Stimulated activated naive CD8-positive, alpha-beta T cell treated with anti-CD3 and anti-CD28 coated beads, Interleukin-15, amount 100 ng/mL, for 72 hours (primary cell): ENCODE measurements around the gene CACNA1G.

Experiments used
- ATAC-seq: fragments of 150-1000 bp; cut with Tn5 transposase; 2 replicates; pipeline ENCODE4 v1.10.0; 2021; ENCODE audit warnings: mild to moderate bottlenecking, moderate library complexity
- DNase-seq, 2 donors: peaks; one replicate each; pipeline ENCODE4 v3.0.0; 2021 to 2022
- H3K27ac Mint-ChIP-seq, 2 donors: one replicate each; pipeline ENCODE4 v1.8.0; 2022; ENCODE audit warnings: mild to moderate bottlenecking in 2 of 2, mixed read lengths in 2 of 2, moderate library complexity in 2 of 2
- H3K27me3 Mint-ChIP-seq: one replicate; pipeline ENCODE4 v1.8.0; 2022; ENCODE audit warnings: mixed read lengths
- H3K4me1 Mint-ChIP-seq: one replicate; pipeline ENCODE4 v1.8.0; 2022; ENCODE audit warnings: mild to moderate bottlenecking, mixed read lengths
- H3K4me3 Mint-ChIP-seq, 2 donors: one replicate each; pipeline ENCODE4 v1.8.0; 2022; ENCODE audit warnings: mild to moderate bottlenecking in 2 of 2, mixed read lengths in 2 of 2, moderate library complexity in 1 of 2
- H3K9me3 Mint-ChIP-seq, 2 donors: one replicate each; pipeline ENCODE4 v1.8.0; 2022; ENCODE audit warnings: mixed read lengths in 2 of 2

The CACNA1G gene

GRCh38 chr17:50596191-50597037 is 35.9 kb downstream of the CACNA1G start:
- Mint-ChIP-seq H3K27me3 (peaks cover 8% of the 10 kb centered on the region), H3K9me3 (no peaks in the 10 kb centered on the region)

DNA sequence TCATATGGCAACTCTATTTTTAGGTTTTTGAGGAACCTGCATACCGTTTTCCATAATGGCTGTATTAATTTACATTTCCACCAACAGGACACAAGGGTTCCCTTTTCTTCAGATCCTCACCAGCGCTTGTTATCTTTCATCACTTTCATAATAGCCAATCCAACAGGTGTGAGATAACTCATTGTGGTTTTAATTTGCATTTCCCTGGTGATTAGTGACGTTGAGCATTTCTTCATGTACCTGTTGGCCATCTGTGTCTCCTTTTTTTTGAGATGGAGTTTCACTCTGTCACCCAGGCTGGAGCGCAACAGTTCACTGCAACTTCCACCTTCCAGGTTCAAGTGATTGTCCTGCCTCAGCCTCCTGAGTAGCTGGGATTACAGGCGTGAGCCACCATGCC is 38.0 kb downstream of the CACNA1G start:
- Mint-ChIP-seq H3K9me3 (no peaks in the 10 kb centered on the region), H3K27ac (no peak overlapping the region), H3K27me3 (peaks cover 25% of the 10 kb centered on the region), H3K4me3 (no peak overlapping the region), H3K4me1 (no peaks in the 10 kb centered on the region)
- ATAC-seq: no peak
- DNase-seq: no peak

More at GRCh38 chr17:50596191-50597037, 35.9 kb downstream of the CACNA1G start:
- H3K27ac Mint-ChIP-seq: peak overlapping the region in 1 of 2 donors; percentile 63
- DNase-seq: no peak
- no peaks in the 10 kb centered on the region for H3K4me1 Mint-ChIP-seq
- ATAC-seq: peak; percentile 42
- no peak overlapping the region for H3K4me3 Mint-ChIP-seq

- Mint-ChIP-seq H3K4me3 (no peak overlapping the region), H3K4me1 (no peaks in the 10 kb centered on the region), H3K9me3 (no peaks in the 10 kb centered on the region), H3K27ac (no peak overlapping the region), H3K27me3 (peaks cover 36% of the 10 kb centered on the region)
- DNase-seq (no peak), ATAC-seq (no peak)
These were observed 39.1 kb downstream of the CACNA1G start for GRCh38 chr17:50599606-50600005.

DNA sequence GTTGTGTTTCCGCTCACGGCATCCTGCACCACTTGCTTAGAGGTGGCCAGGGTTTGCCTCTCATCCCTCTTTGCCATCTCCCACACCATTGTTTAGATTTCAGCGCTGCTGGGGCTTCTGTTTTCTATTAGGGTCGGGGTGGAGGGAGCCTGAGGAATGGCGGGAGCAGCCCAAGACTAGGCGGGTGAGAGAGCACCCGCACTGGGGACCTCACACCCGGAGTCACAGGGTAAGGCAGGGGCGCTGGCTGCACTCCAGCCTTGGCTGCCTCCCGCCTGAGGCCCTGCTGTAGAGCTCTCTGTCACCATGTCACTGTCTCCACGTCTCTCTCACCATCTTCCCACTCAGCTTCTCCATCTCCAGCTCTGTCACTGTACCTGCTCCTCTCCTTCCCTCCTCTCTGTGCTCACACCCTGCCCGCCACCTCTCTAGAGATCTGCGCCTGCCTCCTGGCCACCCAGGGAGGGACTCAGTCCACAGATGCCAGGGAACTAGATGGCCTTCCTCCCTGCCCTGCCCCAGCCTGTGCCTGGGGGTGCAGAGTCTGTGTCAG is 41.4 kb downstream of the CACNA1G start:
- H3K27ac Mint-ChIP-seq: no peak overlapping the region
- H3K27me3 Mint-ChIP-seq: peaks cover 50% of the 10 kb centered on the region
- H3K4me1 Mint-ChIP-seq: no peaks in the 10 kb centered on the region

GRCh38 chr17:50602836-50603235 is 42.3 kb downstream of the CACNA1G start:
- no peak for DNase-seq
- Mint-ChIP-seq H3K9me3 (no peaks in the 10 kb centered on the region), H3K4me3 (no peak overlapping the region), H3K4me1 (no peaks in the 10 kb centered on the region), H3K27me3 (peaks cover 50% of the 10 kb centered on the region), H3K27ac (no peak overlapping the region)
- no peak for ATAC-seq

More for the DNA sequence above, 41.4 kb downstream of the CACNA1G start:
- Mint-ChIP-seq H3K9me3 (no peaks in the 10 kb centered on the region), H3K4me3 (no peak overlapping the region)
- no peak for ATAC-seq
- no peak for DNase-seq

- no peak overlapping the region for H3K4me3 Mint-ChIP-seq
- H3K9me3 Mint-ChIP-seq: no peaks in the 10 kb centered on the region
- peak; percentile 45 for ATAC-seq
- DNase-seq: no peak
- peaks cover 50% of the 10 kb centered on the region for H3K27me3 Mint-ChIP-seq
- no peaks in the 10 kb centered on the region for H3K4me1 Mint-ChIP-seq
- no peak overlapping the region for H3K27ac Mint-ChIP-seq
These were observed 42.8 kb downstream of the CACNA1G start for GRCh38 chr17:50603340-50603739.

DNA sequence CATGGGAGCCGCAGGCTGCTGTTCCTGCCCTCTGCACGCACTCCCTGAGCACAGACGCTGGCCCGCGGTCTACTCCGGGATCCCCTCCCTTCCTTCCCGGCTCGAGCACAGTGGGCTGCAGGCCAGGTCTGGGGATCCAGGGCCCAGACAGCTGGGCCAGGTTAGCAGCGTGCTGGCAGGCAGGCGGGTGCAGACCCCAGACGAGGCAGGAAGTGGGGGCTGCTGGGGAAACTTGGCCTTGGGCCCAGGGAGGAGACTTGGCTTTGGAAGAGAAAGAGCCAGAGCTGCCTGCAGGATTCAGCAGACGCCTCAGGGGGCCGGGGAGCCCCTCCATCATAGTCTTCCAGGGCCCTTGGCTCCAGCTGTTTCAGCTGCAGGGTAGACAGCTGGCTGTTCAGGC is 44.0 kb downstream of the CACNA1G start:
- no peak overlapping the region for H3K4me3 Mint-ChIP-seq

GRCh38 chr17:50605429-50605828 is 44.9 kb downstream of the CACNA1G start:
- DNase-seq: no peak
- no peaks in the 10 kb centered on the region for H3K9me3 Mint-ChIP-seq
- H3K4me1 Mint-ChIP-seq: no peaks in the 10 kb centered on the region
- peaks cover 59% of the 10 kb centered on the region for H3K27me3 Mint-ChIP-seq
- ATAC-seq: no peak
- H3K27ac Mint-ChIP-seq: no peak overlapping the region
- no peak overlapping the region for H3K4me3 Mint-ChIP-seq

More for the DNA sequence above, 44.0 kb downstream of the CACNA1G start:
- H3K9me3 Mint-ChIP-seq: no peaks in the 10 kb centered on the region
- peaks cover 53% of the 10 kb centered on the region for H3K27me3 Mint-ChIP-seq
- no peak for DNase-seq
- H3K4me1 Mint-ChIP-seq: no peaks in the 10 kb centered on the region
- H3K27ac Mint-ChIP-seq: peak overlapping the region in 1 of 2 donors; percentile 77
- ATAC-seq: no peak

DNA sequence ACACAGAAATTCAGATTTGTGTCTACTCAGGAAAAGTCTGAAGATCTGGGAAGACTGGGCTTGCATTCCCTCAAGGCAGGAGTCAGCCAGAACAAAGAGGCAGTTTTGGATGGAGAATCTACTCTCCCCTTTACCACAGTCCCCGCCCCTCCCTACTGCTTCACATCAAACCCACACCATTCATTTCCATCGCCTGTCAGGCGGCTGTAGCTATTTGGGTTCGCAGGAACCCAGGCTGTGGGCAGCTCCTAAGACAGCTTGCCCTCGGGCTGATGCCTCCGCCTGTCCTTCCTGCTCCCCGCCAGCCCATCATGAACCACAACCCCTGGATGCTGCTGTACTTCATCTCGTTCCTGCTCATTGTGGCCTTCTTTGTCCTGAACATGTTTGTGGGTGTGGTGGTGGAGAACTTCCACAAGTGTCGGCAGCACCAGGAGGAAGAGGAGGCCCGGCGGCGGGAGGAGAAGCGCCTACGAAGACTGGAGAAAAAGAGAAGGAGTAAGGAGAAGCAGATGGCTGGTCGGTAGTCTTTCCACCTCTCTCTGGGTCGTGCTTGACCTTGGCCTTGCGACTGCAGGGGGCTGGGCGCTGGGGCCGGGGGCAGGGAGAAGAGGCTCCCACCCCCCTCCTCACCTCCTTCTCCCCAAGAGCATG is 47.1 kb downstream of the CACNA1G start:
- H3K27me3 Mint-ChIP-seq: peaks cover 45% of the 10 kb centered on the region
- no peak overlapping the region for H3K27ac Mint-ChIP-seq
- H3K4me1 Mint-ChIP-seq: no peaks in the 10 kb centered on the region
- ATAC-seq (no peak), DNase-seq (no peak)
- no peak overlapping the region for H3K4me3 Mint-ChIP-seq
- no peaks in the 10 kb centered on the region for H3K9me3 Mint-ChIP-seq

GRCh38 chr17:50608700-50609379 is 48.3 kb downstream of the CACNA1G start:
- H3K9me3 Mint-ChIP-seq: no peaks in the 10 kb centered on the region
- peaks cover 2% of the 10 kb centered on the region for H3K4me1 Mint-ChIP-seq
- ATAC-seq (no peak), DNase-seq (no peak)
- peaks cover 45% of the 10 kb centered on the region for H3K27me3 Mint-ChIP-seq
- no peak overlapping the region for H3K4me3 Mint-ChIP-seq
- H3K27ac Mint-ChIP-seq: peak overlapping the region in 1 of 2 donors; percentile 20

- peaks cover 8% of the 10 kb centered on the region for H3K4me1 Mint-ChIP-seq
- ATAC-seq (no peak), DNase-seq (no peak)
- peak overlapping the region in 1 of 2 donors; percentile 48 for H3K27ac Mint-ChIP-seq
- H3K4me3 Mint-ChIP-seq: no peak overlapping the region
- H3K9me3 Mint-ChIP-seq: no peaks in the 10 kb centered on the region
- peaks cover 45% of the 10 kb centered on the region for H3K27me3 Mint-ChIP-seq
These were observed 49.0 kb downstream of the CACNA1G start for GRCh38 chr17:50609380-50610074.

- peaks cover 36% of the 10 kb centered on the region for H3K27me3 Mint-ChIP-seq
- H3K4me3 Mint-ChIP-seq: no peak overlapping the region
- no peak overlapping the region for H3K27ac Mint-ChIP-seq
- ATAC-seq (no peak), DNase-seq (no peak)
- no peaks in the 10 kb centered on the region for H3K9me3 Mint-ChIP-seq
- peaks cover 13% of the 10 kb centered on the region for H3K4me1 Mint-ChIP-seq
These were observed 51.1 kb downstream of the CACNA1G start for GRCh38 chr17:50611634-50612033.

GRCh38 chr17:50612281-50612680 is 51.8 kb downstream of the CACNA1G start:
- Mint-ChIP-seq H3K27ac (no peak overlapping the region), H3K27me3 (peaks cover 36% of the 10 kb centered on the region)

DNA sequence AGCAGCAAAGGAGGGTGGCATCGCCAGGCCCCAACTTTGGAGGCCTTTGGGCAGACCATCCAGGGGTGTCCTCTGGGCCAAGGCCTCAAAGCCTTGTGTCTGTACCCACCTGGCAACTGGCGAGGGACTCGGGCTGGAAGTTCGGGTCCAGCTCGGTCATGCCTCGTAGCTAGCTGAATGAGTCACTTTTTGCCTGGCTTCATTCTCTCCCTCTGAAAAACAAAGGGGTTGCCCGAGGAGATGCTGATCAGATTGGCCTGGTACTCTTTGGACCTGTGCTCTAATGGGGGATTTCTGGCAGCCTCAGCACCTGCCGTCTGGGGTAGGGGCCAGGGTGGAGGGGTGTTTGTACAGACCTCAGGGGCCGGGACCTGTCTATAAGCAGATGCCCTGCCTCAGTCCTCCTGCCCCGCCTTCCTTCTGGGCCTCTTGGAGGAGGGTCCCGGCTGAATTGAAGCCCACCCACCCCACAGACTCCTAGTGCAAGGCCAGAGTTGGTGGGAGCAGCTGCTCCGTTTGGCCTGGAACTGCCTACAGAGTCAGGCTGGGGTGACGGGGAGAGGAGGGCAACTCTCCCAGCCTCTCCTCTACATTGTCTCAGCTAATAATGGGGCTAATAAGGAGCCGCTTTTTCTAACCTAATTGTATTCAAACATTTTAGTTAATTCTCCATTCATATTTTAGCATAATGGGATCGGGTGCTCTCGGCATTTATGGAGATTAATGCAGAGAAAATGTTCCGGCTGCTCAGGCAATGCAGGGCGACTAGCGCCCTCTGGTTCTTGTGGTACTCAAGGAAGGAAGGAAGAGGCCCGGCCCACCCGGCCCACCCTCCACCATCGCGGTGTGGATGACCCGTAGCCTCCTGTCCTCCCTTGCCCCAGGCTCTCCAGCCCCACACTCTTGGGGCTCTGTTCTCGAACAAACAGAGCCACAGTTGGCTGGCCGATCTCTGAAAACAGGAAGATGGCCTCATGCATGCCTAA is 52.8 kb downstream of the CACNA1G start:
- H3K4me1 Mint-ChIP-seq: peaks cover 13% of the 10 kb centered on the region
- no peaks in the 10 kb centered on the region for H3K9me3 Mint-ChIP-seq
- ATAC-seq: no peak
- no peak overlapping the region for H3K4me3 Mint-ChIP-seq
- no peak overlapping the region for H3K27ac Mint-ChIP-seq
- DNase-seq: no peak
- H3K27me3 Mint-ChIP-seq: peaks cover 36% of the 10 kb centered on the region

More at GRCh38 chr17:50612281-50612680, 51.8 kb downstream of the CACNA1G start:
- Mint-ChIP-seq H3K4me3 (no peak overlapping the region), H3K9me3 (no peaks in the 10 kb centered on the region), H3K4me1 (peaks cover 13% of the 10 kb centered on the region)
- DNase-seq: no peak
- no peak for ATAC-seq
